ENCODE data around the gene CEP164.

DNA sequence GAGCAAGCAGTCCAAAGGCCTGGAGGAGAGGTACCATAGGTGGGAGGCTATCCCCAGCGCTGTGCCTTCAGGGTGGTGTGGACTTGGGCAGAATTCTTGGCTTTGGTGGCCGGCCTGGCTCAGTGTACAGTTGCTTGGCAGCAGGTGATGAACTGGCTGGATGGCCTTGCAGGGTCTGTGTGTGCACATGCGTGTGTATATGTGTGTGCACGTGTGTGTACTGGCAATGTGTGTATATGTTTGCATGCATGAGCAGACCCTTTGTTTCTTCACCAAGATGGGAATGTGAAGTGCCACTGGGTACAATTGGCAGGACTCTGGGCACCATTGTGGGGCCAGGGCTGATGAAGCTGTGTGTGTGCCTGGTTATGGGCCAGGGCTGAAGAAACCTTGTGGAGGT lies 53.0 kb downstream of the CEP164 start:
- TF ChIP-seq, protein P1, sequence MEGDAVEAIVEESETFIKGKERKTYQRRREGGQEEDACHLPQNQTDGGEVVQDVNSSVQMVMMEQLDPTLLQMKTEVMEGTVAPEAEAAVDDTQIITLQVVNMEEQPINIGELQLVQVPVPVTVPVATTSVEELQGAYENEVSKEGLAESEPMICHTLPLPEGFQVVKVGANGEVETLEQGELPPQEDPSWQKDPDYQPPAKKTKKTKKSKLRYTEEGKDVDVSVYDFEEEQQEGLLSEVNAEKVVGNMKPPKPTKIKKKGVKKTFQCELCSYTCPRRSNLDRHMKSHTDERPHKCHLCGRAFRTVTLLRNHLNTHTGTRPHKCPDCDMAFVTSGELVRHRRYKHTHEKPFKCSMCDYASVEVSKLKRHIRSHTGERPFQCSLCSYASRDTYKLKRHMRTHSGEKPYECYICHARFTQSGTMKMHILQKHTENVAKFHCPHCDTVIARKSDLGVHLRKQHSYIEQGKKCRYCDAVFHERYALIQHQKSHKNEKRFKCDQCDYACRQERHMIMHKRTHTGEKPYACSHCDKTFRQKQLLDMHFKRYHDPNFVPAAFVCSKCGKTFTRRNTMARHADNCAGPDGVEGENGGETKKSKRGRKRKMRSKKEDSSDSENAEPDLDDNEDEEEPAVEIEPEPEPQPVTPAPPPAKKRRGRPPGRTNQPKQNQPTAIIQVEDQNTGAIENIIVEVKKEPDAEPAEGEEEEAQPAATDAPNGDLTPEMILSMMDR (IDR thresholded peaks at IDR 0.05): no peak
- no peak for TF ChIP-seq POLR2A (IDR thresholded peaks at IDR 0.05)

All from lower leg skin (tissue), 3 donors.